K562 (cell line): Measurements from ENCODE around the gene ADAMTSL2. TPM values are rescaled to one million over a fixed set of nuclear protein-coding genes. Genes with fewer than 3 reads are reported as not detected.

Experiments
- ATAC-seq: fragments of 200-7000 bp; cut with Tn5 transposase; 3 replicates; pipeline ENCODE4 v1.9.1; 2020; ENCODE audit warnings: moderate library complexity
- BruUV-seq: library from RNA; stranded (reverse); fragments of 400-500 nt; replicated peaks from 2 replicates; lab custom pipeline; 2021; lab: Mats Ljungman, UMichigan
- CTCF ChIA-PET: fragments of 300-600 bp; formaldehyde crosslinking; extraction: SDS; loops from one replicate; lab custom pipeline; 2021; ENCODE audit warnings: low intra/inter-chr PET ratio; lab: Yijun Ruan, JAX
- POLR2A ChIA-PET: fragments of 300-600, 350-650 bp; sonication (Branson Sonifier 250); formaldehyde crosslinking; extraction: SDS; loops from one replicate; lab custom pipeline; 2021; ENCODE audit warnings: antibody characterized with exemption, inconsistent platforms; lab: Yijun Ruan, JAX
- DNase-seq, 4 experiments: peaks; one replicate each; pipeline versions ENCODE4 v3.0.0 to v3.0.0-alpha.2; 2011 to 2018; ENCODE audit warnings: low spot score in 3 of 4, mixed read lengths in 3 of 4; ENCODE audit errors: extremely low read depth in 1 of 4
- FAIRE-seq: peaks from 2 replicates; lab custom pipeline; 2011; peaks lifted over from hg19 to GRCh38; lab: Jason Lieb, UNC
- H2AFZ ChIP-seq: 2 replicates; pipeline ENCODE4 v1.6.0; 2011; ENCODE audit warnings: low read depth, low read length, control low read depth, inconsistent platforms
- H3K27ac ChIP-seq: fragments of 200-600 bp; 3 replicates; pipeline ENCODE4 v1.8.0; 2011; ENCODE audit warnings: low read depth, mild to moderate bottlenecking, control low read depth, inconsistent platforms, low read length, moderate library complexity, mixed read lengths; ENCODE audit errors: extremely low read depth
- H3K27me3 ChIP-seq, 2 experiments: fragments of 300-600 bp in 1 of 2; 2 replicates in 1 of 2; 3 replicates in 1 of 2; pipeline versions ENCODE4 v1.6.0 to v1.8.0; 2011; ENCODE audit warnings: inconsistent platforms in 2 of 2, low read length in 2 of 2, mild to moderate bottlenecking in 1 of 2, mixed read lengths in 1 of 2, moderate library complexity in 1 of 2; ENCODE audit not compliant: control insufficient read depth in 2 of 2, insufficient read depth in 2 of 2
- H3K36me3 ChIP-seq: fragments of 300-600 bp; 3 replicates; pipeline ENCODE4 v1.8.0; 2011; ENCODE audit warnings: mild to moderate bottlenecking, low read length, inconsistent platforms; ENCODE audit not compliant: control insufficient read depth, insufficient read depth
- H3K4me1 ChIP-seq, 2 experiments: fragments of 200-600 bp in 1 of 2; replicated peaks in 1 of 2; 2 replicates in 1 of 2; 3 replicates in 1 of 2; pipeline versions ENCODE4 v1.5.1 to v1.8.0; 2011; ENCODE audit warnings: inconsistent platforms in 2 of 2, low read length in 2 of 2, mild to moderate bottlenecking in 1 of 2, mixed read lengths in 1 of 2, moderate library complexity in 1 of 2; ENCODE audit not compliant: control insufficient read depth in 2 of 2, insufficient read depth in 2 of 2
- H3K4me2 ChIP-seq: 2 replicates; pipeline ENCODE4 v1.6.1; 2011; ENCODE audit warnings: low read length, control low read depth, inconsistent platforms, mixed read lengths; ENCODE audit not compliant: insufficient read depth
- H3K4me3 ChIP-seq: fragments of 200-600 bp; sonication (generic), shearing (Covaris generic); 2 replicates; pipeline ENCODE4 v1.5.1; 2016; ENCODE audit warnings: control low read depth, inconsistent platforms
- H3K79me2 ChIP-seq: fragments of 200-600 bp; 3 replicates; pipeline ENCODE4 v1.8.0; 2011; ENCODE audit warnings: low read length, inconsistent platforms; ENCODE audit not compliant: control insufficient read depth, insufficient read depth
- H3K9ac ChIP-seq, 2 experiments: 2 replicates each; pipeline versions ENCODE4 v1.6.0 to v1.6.1; 2011; ENCODE audit warnings: low read depth in 2 of 2, low read length in 2 of 2, control low read depth in 1 of 2, inconsistent platforms in 1 of 2, mild to moderate bottlenecking in 1 of 2, mixed read lengths in 1 of 2; ENCODE audit not compliant: insufficient read depth in 1 of 2
- H3K9me1 ChIP-seq: one replicate; pipeline ENCODE4 v1.6.0; 2011; ENCODE audit warnings: inconsistent platforms, mild to moderate bottlenecking, low read length, moderate library complexity; ENCODE audit not compliant: control insufficient read depth, insufficient read depth
- H3K9me3 ChIP-seq: replicated peaks from 2 replicates; pipeline ENCODE4 v1.5.1; 2011; ENCODE audit warnings: low read depth, low read length, inconsistent platforms; ENCODE audit not compliant: control insufficient read depth, insufficient read depth
- H4K20me1 ChIP-seq: replicated peaks from 2 replicates; pipeline ENCODE4 v1.6.1; 2011; ENCODE audit warnings: low read length, inconsistent platforms, mixed read lengths; ENCODE audit not compliant: control insufficient read depth, insufficient read depth
- IRF2 ChIP-seq: sonication (generic); formaldehyde crosslinking; IDR thresholded peaks from 2 replicates; pipeline ENCODE4 v1.8.1; 2022; ENCODE audit warnings: mild to moderate bottlenecking, missing genetic modification reagents
- KDM1A ChIP-seq, 2 experiments: fragments of 450-650 bp; IDR thresholded peaks; 2 replicates each; pipeline ENCODE4 v1.6.1; 2016; ENCODE audit warnings: mild to moderate bottlenecking in 2 of 2
- MAX ChIP-seq: sonication (generic); formaldehyde crosslinking; IDR thresholded peaks from 2 replicates; pipeline ENCODE4 v1.9.0; 2022; ENCODE audit warnings: mild to moderate bottlenecking, missing genetic modification reagents
- MYBL2 ChIP-seq, 2 experiments: fragments of 450-650 bp in 1 of 2; sonication (generic) in 1 of 2; formaldehyde crosslinking in 1 of 2; IDR thresholded peaks; 2 replicates each; pipeline versions ENCODE4 v1.6.1 to v1.8.1; 2017 to 2022; ENCODE audit warnings: borderline replicate concordance in 1 of 2, inconsistent platforms in 1 of 2, low read depth in 1 of 2, mild to moderate bottlenecking in 1 of 2, missing genetic modification reagents in 1 of 2, moderate library complexity in 1 of 2
- SMAD4 ChIP-seq: fragments of 250-450 bp; sonication (Bioruptor Pico); conservative IDR thresholded peaks from 2 replicates; pipeline ENCODE4 v1.8.0; 2021; ENCODE audit warnings: inconsistent platforms, mild to moderate bottlenecking, moderate library complexity
- TEAD2 ChIP-seq: fragments of 450-650 bp; IDR thresholded peaks from 2 replicates; pipeline ENCODE4 v1.6.1; 2016; ENCODE audit warnings: missing genetic modification characterization, control low read depth, missing compliant biosample characterization
- ZNF282 ChIP-seq: sonication (generic); formaldehyde crosslinking; IDR thresholded peaks from 2 replicates; pipeline ENCODE4 v1.8.1; 2023; ENCODE audit warnings: missing genetic modification reagents
- WGBS: fragments of 100-300 bp; shearing (Covaris generic); methylation state at CpG from one replicate; pipeline ENCODE4 v1.1.6; 2016; ENCODE audit warnings: low coverage, mixed read lengths; ENCODE audit not compliant: insufficient coverage; ENCODE audit errors: missing lambda C conversion rate; 5-methylcytosine and 5-hydroxymethylcytosine counted together
- in situ Hi-C: fragments of 300-500 bp; cut with MboI; formaldehyde crosslinking; loops from 4 replicates; pipeline ENCODE4 v1.15.0; 2018; ENCODE audit warnings: inconsistent platforms, mixed read lengths
- intact Hi-C: fragments of 100-400 bp; cut with micrococcal nuclease; formaldehyde crosslinking; loops from 2 replicates; pipeline ENCODE4 v1.14.2; 2022
- polyA plus RNA-seq, 8 experiments: library from polyadenylated mRNA; depleted of rRNA in 4 of 8; stranded (reverse) in 5 of 8; unstranded in 3 of 8; fragments of >200 nt; fragmentation: Nextera tagmentation in 2 of 8; fragmentation: Illumina TruSeq in 1 of 8; extraction: Ambion mirVana in 2 of 8; extraction: Trizol in 1 of 8; gene quantifications; 2 replicates each; pipeline versions ENCODE4 v1.2.1 to v1.2.3, GENCODE V29; 2011 to 2014; ENCODE audit warnings: inconsistent platforms in 1 of 8, missing spikeins in 1 of 8
- total RNA-seq, 7 experiments: library from RNA; depleted of rRNA in 6 of 7; stranded (reverse); fragments of >200 nt in 6 of 7; fragmentation: Illumina TruSeq in 2 of 7; extraction: Trizol in 2 of 7; gene quantifications; 2 replicates each; pipeline versions ENCODE4 v1.2.1 to v1.2.3, GENCODE V29; 2011 to 2021; ENCODE audit warnings: low replicate concordance in 1 of 7
- TF ChIP-seq, protein P1 (sequence below): fragments of 250-450 bp; sonication (Bioruptor Pico); IDR thresholded peaks from 2 replicates; pipeline ENCODE4 v1.9.0; 2021; ENCODE audit warnings: mild to moderate bottlenecking
- TF ChIP-seq, protein P2 (sequence below): fragments of 250-450 bp; sonication (Bioruptor Pico); IDR thresholded peaks from 2 replicates; pipeline ENCODE4 v1.8.0; 2021; ENCODE audit warnings: borderline replicate concordance, mild to moderate bottlenecking, moderate library complexity; ENCODE audit not compliant: poor library complexity, severe bottlenecking

ADAMTSL2 gene
- total and polyA plus RNA-seq, 9 of the 15 experiments (the other 6 are each of a cell fraction or from before 2014, with no cell fraction given): 0.04 TPM; not detected in 8

GRCh38 chr9:133512253-133513213, 22.0 kb upstream of the ADAMTSL2 start:
- 19% methylated on average over 17 of the region's 19 CpGs for WGBS
- ChIA-PET POLR2A (interaction anchor here (0.5 to 1.3 kb wide), 2 partner anchors 17 to 114 kb away, joined by 3 read pairs; no protein-coding TSS in a partner anchor), CTCF (no interaction called here)
- no peak for DNase-seq
- in situ Hi-C loops (no loop called here), intact Hi-C loops (no loop called here)
- Histone ChIP-seq H3K79me2 (no peaks in the 10 kb centered on the region), H2AFZ (no peak overlapping the region), H3K4me3 (no peak overlapping the region), H4K20me1 (no peaks in the 10 kb centered on the region; the same call in 1 of the 2 replicates), H3K9me3 (peaks cover 7% of the 10 kb centered on the region; the same call in 1 of the 2 replicates), H3K36me3 (no peaks in the 10 kb centered on the region; the same call in 2 of the 3 replicates), H3K27ac (no peak overlapping the region), H3K9ac (peak overlapping the region in 1 of 2 experiments; percentile 20; a peak in 1 of 4 replicates), H3K27me3 (peaks cover 15 to 58% of the 10 kb centered on the region in 2 experiments), H3K4me2 (no peak overlapping the region), H3K9me1 (no peaks in the 10 kb centered on the region), H3K4me1 (peaks cover 0 to 23% of the 10 kb centered on the region in 2 experiments; a peak in 2 of 5 replicates)
- BruUV-seq: no TSS peak
- FAIRE-seq: no peak
- ATAC-seq: no peak
- TF ChIP-seq TEAD2 (tag) (no peak), SMAD4 (no peak), IRF2 (CRISPR knock-in tag) (peak; percentile 37; the same call in 1 of the 2 replicates), KDM1A (IDR thresholded peaks at IDR 0.05) (peak in 1 of 2 experiments; percentile 49; a peak in 1 of 4 replicates), ZNF282 (CRISPR knock-in tag) (no peak), MYBL2 (IDR thresholded peaks at IDR 0.05; ENCODE audit: low read depth) (no peak), MYBL2 (CRISPR knock-in tag; IDR thresholded peaks at IDR 0.05; ENCODE audit: borderline replicate concordance) (0 out of 2 replicates have a peak, but pooled peaks have one; percentile 62), MAX (CRISPR knock-in tag) (peak; percentile 30)
- TF ChIP-seq, protein P1, sequence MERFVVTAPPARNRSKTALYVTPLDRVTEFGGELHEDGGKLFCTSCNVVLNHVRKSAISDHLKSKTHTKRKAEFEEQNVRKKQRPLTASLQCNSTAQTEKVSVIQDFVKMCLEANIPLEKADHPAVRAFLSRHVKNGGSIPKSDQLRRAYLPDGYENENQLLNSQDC: no peak
- TF ChIP-seq, protein P2, sequence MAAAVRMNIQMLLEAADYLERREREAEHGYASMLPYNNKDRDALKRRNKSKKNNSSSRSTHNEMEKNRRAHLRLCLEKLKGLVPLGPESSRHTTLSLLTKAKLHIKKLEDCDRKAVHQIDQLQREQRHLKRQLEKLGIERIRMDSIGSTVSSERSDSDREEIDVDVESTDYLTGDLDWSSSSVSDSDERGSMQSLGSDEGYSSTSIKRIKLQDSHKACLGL (CRISPR knock-in tag): no peak
